SIG-M5 (cell line): ENCODE results near the gene NLN.
"Not testable (repeated sequence)": the region's sequence is repeated elsewhere in the genome, so short reads cannot be mapped to it uniquely, and the experiment has no call there.

Source experiments
- DNase-seq: peaks from one replicate; lab custom pipeline; 2025; lab: John Stamatoyannopoulos, UW

NLN gene

GRCh38 chr5:65832152-65832551 is 110.1 kb downstream of the NLN start:
- DNase-seq, result no peak

DNA sequence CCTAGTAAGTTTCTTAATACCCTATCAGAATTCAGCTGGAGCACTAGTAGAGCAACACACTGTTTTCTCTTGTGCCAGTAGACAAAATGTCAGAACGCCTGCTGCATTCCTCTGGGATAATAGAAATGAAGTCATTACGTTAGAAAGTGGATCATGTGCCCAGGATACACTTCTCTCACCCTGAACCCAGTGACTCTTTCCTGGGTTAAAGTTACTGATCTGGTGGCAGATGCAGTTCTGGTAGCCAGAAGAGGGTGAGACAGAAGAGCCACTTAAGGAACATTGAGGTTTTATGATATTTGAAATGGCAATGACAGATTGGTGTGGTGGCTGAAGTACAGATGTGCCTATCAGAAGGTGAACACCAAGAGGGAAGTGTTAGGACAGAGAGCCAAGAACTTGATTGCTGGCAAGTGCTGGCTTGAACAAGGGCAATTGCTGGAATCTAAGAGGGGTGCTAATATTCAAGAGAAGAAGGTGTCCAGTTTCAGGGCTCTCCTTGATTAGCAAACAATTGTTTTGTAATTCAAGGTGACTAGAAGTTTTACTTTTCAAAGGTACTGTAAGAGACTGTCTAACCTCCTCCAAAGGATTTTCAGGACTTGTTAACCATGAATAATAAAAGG is 110.7 kb downstream of the NLN start:
- DNase-seq, result no peak

DNA sequence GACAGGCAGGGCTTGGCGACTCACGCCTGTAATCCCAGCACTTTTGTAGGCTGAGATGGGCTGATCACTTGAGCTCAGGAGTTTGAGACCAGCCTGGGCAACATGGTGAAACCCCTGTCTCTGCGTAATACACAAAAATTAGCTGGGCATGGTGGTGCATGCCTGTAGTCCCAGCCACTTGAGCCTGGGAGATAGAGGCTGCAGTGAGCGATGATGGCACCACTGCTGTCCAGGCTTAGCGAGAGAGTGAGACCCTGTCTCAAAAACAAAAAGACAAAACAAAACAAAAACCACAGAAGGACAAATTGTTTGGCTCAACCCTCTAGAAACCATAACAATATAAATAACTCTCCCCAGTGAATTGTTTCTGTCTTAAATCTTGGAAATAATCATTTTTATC is 111.8 kb downstream of the NLN start:
- no peak for DNase-seq

GRCh38 chr5:65834306-65834705 is 112.3 kb downstream of the NLN start:
- no peak for DNase-seq

- DNase-seq, result no peak
These were observed 113.2 kb downstream of the NLN start for GRCh38 chr5:65835191-65835590.

- DNase-seq, result no peak
These were observed 115.1 kb downstream of the NLN start for GRCh38 chr5:65837139-65837538.

GRCh38 chr5:65839170-65839569 is 117.2 kb downstream of the NLN start:
- DNase-seq, result not testable (repeated sequence)

- no peak for DNase-seq
These were observed 118.1 kb downstream of the NLN start for GRCh38 chr5:65840071-65840470.

GRCh38 chr5:65844763-65845162 is 122.8 kb downstream of the NLN start:
- DNase-seq, result not testable (repeated sequence)

GRCh38 chr5:65846101-65846500 is 124.1 kb downstream of the NLN start:
- DNase-seq, result no peak

DNA sequence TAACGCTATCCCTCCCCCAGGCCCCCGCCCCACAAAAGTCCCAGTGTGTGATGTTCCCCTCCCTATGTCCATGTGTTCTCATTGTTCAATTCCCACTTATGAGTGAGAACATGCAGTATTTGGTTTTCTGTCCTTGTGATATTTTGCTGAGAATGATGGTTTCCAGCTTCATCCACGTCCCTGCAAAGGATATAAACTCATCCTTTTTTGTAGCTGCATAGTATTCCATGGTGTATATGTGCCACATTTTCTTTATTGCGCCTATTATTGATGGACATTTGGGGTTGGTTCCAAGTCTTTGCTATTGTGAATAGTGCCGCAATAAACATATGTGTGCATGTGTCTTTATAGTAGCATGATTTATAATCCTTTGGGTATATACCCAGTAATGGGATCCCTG is 125.0 kb downstream of the NLN start:
- not testable (repeated sequence) for DNase-seq

GRCh38 chr5:65849918-65850317 is 127.9 kb downstream of the NLN start:
- DNase-seq, result not testable (repeated sequence)

DNA sequence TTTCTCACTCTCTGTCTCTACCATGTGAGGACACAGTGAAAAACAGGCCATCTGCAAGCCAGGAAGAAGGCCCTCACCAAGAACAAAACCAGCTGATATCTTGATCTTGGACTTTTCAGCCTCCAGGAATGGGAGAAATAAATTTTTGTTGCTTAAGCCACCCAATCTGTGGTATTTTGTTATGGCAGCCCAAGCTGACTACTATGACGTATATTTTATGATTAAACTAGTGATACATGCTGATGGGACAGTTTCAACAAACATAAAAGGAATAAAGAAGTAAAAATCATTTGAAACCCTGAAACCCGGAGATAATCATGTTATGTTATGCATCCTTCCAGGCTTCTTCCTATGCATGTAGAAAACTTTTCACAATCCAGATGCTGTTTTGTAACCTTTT is 132.9 kb downstream of the NLN start:
- no peak for DNase-seq

GRCh38 chr5:65855766-65856315 is 133.8 kb downstream of the NLN start:
- DNase-seq, result no peak

GRCh38 chr5:65856520-65856919 is 134.5 kb downstream of the NLN start:
- DNase-seq, result no peak

DNA sequence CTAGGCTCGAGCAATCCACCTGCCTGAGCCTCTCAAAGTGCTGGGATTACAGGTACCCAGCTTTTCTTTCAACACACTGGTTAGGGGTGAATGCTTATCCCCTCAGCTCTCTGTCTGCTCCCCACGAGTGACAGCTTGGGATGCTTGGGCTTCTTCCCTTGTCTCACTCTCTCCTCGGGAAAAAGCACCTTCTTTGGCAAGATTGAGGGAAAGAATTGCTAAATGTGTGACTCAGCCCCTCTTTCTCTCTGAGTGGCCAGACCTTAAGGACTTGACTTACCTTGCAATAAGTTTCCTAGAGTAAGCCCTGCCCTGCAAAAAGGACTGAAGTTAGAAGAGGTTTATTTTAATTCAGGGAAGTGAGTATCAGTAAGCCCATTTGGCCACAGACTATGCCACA is 136.3 kb downstream of the NLN start:
- DNase-seq, result no peak

DNA sequence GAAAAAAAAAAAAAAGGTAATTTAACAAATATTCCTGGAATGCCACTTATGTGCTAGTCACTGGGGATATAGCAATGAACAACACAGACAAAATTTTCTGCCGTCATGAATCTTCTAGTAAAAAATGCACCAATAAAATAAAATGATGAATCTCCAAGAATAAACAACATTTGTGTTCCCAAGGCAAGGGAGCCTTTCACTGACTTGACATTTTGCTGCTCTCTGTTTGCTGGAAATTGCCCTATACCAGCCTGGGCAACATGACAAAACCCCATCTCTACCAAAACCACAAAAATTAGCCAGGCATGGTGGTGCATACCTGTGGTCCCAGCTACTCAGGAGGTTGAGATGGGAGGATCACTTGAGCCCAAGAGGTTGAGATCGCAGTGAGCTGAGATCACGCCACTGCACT is 139.8 kb downstream of the NLN start:
- no peak for DNase-seq

- DNase-seq, result no peak
These were observed 140.4 kb downstream of the NLN start for GRCh38 chr5:65862384-65862783.

- no peak for DNase-seq
These were observed 141.7 kb downstream of the NLN start for GRCh38 chr5:65863747-65864146.

DNA sequence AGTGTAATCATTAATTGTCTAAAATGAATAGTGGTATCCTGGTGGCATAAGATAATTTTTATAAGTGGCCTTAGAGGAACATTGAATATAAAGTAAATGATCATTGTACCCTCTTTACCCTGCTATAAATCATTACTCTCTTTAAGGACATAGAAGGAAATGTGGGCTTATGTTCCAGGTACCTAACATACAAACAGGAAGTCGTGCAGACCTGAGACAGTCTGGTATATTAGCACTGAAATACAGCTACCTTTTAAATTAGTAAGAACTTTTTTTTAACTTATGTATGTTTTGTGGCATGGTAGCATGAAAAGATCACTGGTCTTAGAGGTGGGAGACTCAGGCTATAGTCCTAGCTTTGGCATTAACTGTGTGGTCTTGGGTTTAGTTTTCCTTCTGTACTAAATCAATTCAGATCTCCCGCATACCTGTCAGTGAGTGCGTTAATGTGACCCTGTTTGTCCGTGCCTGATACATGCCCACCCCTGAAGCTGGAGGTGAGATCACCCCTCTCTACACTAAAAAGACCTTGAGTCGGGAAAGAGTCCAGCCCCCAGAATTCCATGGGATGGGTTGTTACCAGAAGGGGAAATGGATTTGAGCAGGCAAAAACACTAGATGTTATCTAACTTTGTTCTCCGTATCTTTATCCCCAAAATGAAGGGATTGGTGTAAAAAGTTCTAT is 145.0 kb downstream of the NLN start:
- DNase-seq, result no peak

GRCh38 chr5:65867542-65868195 is 145.7 kb downstream of the NLN start:
- DNase-seq, result no peak

DNA sequence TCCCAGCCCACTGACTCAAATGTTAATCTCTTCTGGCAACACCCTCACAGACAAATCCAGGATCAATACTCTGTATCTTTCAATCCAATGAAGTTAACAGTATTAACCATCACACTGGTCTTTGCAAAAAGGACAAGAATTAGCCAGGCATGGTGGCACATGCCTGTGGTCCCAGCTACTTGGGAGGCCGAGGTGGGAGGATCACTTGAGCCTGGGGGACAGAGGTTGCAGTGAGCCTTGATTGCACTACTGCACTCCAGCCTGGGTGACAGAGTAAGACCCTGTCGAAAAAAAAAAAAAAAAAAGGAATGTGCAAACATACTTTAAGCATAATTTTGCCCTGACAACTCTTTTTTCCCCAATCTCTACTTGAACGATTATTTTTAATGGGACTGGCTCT is 146.5 kb downstream of the NLN start:
- DNase-seq, result no peak

DNA sequence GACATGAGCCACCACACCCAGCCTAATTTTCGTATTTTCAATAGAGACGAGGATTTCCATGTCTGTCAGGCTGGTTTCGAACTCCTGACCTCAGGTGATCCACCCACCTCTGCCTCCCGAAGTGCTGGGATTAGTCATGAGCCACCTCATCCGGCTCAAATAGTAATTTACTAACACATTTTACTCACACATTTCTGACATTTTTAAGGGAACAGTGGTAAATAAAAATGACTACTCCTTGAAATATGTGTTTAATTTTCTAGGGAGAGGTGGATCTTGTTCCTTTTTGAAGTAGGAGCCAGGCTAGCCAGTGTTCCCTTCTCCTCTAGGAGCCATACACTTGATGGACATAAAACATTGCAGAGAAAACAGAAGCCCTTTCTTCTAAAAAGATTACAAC is 149.2 kb downstream of the NLN start:
- DNase-seq, result no peak
